Testis (tissue), 3 donors: Measurements from ENCODE around the gene CASK. TPM values are rescaled to one million over a fixed set of nuclear protein-coding genes. Genes with fewer than 3 reads are reported as not detected.

Source experiments
- DNase-seq: peaks from one replicate; pipeline ENCODE4 v3.0.0-alpha.2; 2019
- H3K27ac ChIP-seq, 2 donors: fragments of 200-600 bp; sonication (generic); one replicate each; pipeline ENCODE4 v1.5.1; 2019
- H3K27me3 ChIP-seq: fragments of 200-600 bp; sonication (generic); one replicate; pipeline ENCODE4 v1.5.1; 2019
- H3K36me3 ChIP-seq: fragments of 200-600 bp; sonication (generic); one replicate; pipeline ENCODE4 v1.5.1; 2017; ENCODE audit warnings: low read depth; ENCODE audit errors: missing control alignments
- H3K4me1 ChIP-seq: fragments of 200-600 bp; sonication (generic); one replicate; pipeline ENCODE4 v1.5.1; 2019
- H3K4me3 ChIP-seq, 2 donors: fragments of 200-600 bp; sonication (generic); one replicate each; pipeline ENCODE4 v1.5.1; 2017 to 2019
- H3K9me3 ChIP-seq: fragments of 200-600 bp; sonication (generic); one replicate; pipeline ENCODE4 v1.5.1; 2017
- CTCF ChIP-seq, 3 experiments: fragments of 450-650 bp in 2 of 3; fragments of 200-600 bp in 1 of 3; sonication (generic) in 1 of 3; IDR thresholded peaks; one replicate each; pipeline ENCODE4 v1.5.1; 2016 to 2019; ENCODE audit warnings: antibody characterized with exemption in 3 of 3, mild to moderate bottlenecking in 2 of 3, moderate library complexity in 1 of 3
- POLR2A ChIP-seq: fragments of 450-650 bp; IDR thresholded peaks from one replicate; pipeline ENCODE4 v1.6.1; 2017; ENCODE audit warnings: antibody characterized with exemption, mild to moderate bottlenecking, moderate library complexity
- WGBS, 2 donors: methylation state at CpG; one replicate each; pipeline ENCODE4 v1.1.5; 2018; 5-methylcytosine and 5-hydroxymethylcytosine counted together
- intact Hi-C: fragments of 100-400 bp; cut with DNase I; formaldehyde crosslinking; loops from one replicate; pipeline ENCODE4 v1.15.1; 2023; ENCODE audit warnings: low total_unique reads
- polyA plus RNA-seq: library from polyadenylated mRNA; stranded (reverse); fragments of 350-450 nt; fragmentation: Illumina TruSeq; extraction: RNeasy Lipid Tissue Mini Kit (QIAGEN cat#74804); gene quantifications from one replicate; pipeline ENCODE4 v1.2.3, GENCODE V29; 2014; ENCODE audit warnings: low read depth, low replicate concordance; ENCODE audit not compliant: insufficient read depth
- total RNA-seq, 2 donors: library from RNA; depleted of rRNA; stranded (reverse); fragments of >200 nt; gene quantifications; one replicate each; pipeline ENCODE4 v1.2.3, GENCODE V29; 2016

The CASK gene
- total and polyA plus RNA-seq, 3 donors from 2014 or later, result 8.5 to 20.9 (median 14.5) TPM

GRCh38 chrX:41825796-41826195, 97.6 kb downstream of the CASK start:
- no peak for DNase-seq
- TF ChIP-seq POLR2A (no peak), CTCF (IDR thresholded peaks at IDR 0.05) (no peak)
- 82 to 91% methylated on average over 2 of the region's 2 CpGs for WGBS, 2 donors
- Histone ChIP-seq H3K27ac (no peak overlapping the region), H3K36me3 (no peaks in the 10 kb centered on the region), H3K27me3 (no peaks in the 10 kb centered on the region), H3K4me1 (no peaks in the 10 kb centered on the region), H3K4me3 (no peak overlapping the region), H3K9me3 (no peaks in the 10 kb centered on the region)
- intact Hi-C loops, result no loop called here

DNA sequence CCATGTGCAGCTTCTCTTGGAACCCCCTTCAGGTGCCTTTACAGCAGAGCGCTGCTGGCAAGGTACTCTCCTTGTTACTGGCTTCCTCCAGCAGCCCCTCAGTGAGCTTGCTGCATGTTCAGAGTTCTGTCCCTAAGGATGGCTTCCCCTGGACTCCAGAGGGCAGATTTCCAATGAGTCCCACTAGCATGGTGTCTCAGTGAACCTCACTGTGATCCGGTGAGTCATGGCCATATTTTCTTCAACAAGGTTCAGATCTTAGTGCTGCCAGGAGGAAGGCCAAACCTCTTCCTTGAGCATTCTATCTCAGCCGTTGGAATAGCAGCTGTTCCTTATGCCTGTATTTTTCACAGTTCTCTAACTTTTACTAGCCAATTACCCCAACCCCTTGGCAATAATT, 98.8 kb downstream of the CASK start:
- Histone ChIP-seq H3K27ac (no peak overlapping the region), H3K4me3 (no peak overlapping the region), H3K36me3 (no peaks in the 10 kb centered on the region), H3K27me3 (no peaks in the 10 kb centered on the region), H3K4me1 (no peaks in the 10 kb centered on the region), H3K9me3 (no peaks in the 10 kb centered on the region)
- TF ChIP-seq CTCF (IDR thresholded peaks at IDR 0.05) (no peak), POLR2A (no peak)
- WGBS, 2 donors, result 66 to 80% methylated on average over 3 of the region's 3 CpGs
- intact Hi-C loops, result no loop called here
- no peak for DNase-seq

DNA sequence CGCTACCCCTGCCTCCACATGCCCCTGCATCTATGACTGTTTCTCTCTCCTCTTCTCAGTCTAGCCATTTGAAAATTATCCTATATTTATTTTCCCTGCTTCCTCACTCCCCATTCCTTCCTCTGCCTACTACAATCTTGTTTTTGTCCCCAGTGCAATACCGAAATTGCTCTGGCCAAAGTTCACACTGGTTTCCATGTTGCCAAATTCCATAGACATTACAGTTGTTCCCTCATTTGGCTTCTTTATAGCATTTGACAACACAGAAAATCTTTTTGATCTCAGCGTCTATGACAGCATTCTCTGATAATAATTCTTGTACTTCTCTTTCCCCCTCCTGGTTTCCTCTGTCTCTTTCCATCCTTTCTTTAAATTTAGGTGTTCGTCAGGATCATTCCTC, 100.0 kb downstream of the CASK start:
- intact Hi-C loops, result no loop called here
- no peaks in the 10 kb centered on the region for H3K27me3 ChIP-seq
- TF ChIP-seq CTCF (IDR thresholded peaks at IDR 0.05) (no peak), POLR2A (no peak)
- no peak overlapping the region for H3K4me3 ChIP-seq
- H3K4me1 ChIP-seq, result no peaks in the 10 kb centered on the region
- no peaks in the 10 kb centered on the region for H3K9me3 ChIP-seq
- no peaks in the 10 kb centered on the region for H3K36me3 ChIP-seq
- WGBS, 2 donors, result 76 to 86% methylated on average over 3 to 4 of the region's 4 CpGs
- H3K27ac ChIP-seq, result no peak overlapping the region
- no peak for DNase-seq

- no peaks in the 10 kb centered on the region for H3K4me1 ChIP-seq
- WGBS, 2 donors, result 86 to 92% methylated on average over 2 of the region's 2 CpGs
- no peaks in the 10 kb centered on the region for H3K36me3 ChIP-seq
- no peaks in the 10 kb centered on the region for H3K27me3 ChIP-seq
- TF ChIP-seq CTCF (IDR thresholded peaks at IDR 0.05), result no peak
- no peak for TF ChIP-seq POLR2A
- H3K27ac ChIP-seq, result no peak overlapping the region
- H3K4me3 ChIP-seq, result no peak overlapping the region
- no peak for DNase-seq
- intact Hi-C loops, result no loop called here
- H3K9me3 ChIP-seq, result no peaks in the 10 kb centered on the region
Measured at GRCh38 chrX:41822892-41823291, 100.5 kb downstream of the CASK start.

- Histone ChIP-seq H3K4me1 (no peaks in the 10 kb centered on the region), H3K4me3 (no peak overlapping the region), H3K27me3 (no peaks in the 10 kb centered on the region), H3K9me3 (no peaks in the 10 kb centered on the region), H3K36me3 (no peaks in the 10 kb centered on the region), H3K27ac (no peak overlapping the region)
- 60 to 87% methylated on average over 1 to 5 of the region's 5 CpGs for WGBS, 2 donors
- no peak for DNase-seq
- intact Hi-C loops, result no loop called here
- no peak for TF ChIP-seq POLR2A
- TF ChIP-seq CTCF (IDR thresholded peaks at IDR 0.05), result no peak
Measured at GRCh38 chrX:41808047-41808446, 115.3 kb downstream of the CASK start.
